Measurements from ENCODE around the gene CCDC110.
A peak's percentile ranks its signal among the peaks of the same experiment; 100 is the strongest.

Gene CCDC110

GRCh38 chr4:185396724-185397385 is 74.7 kb downstream of the CCDC110 start, which contains the start of gene ANKRD37:
TSS of gene ANKRD37 (plus strand) at chr4:185396841. CDS start at chr4:185396924, 83 bp downstream.
- H4K91ac ChIP-seq (ENCODE audit: low read length), result peak within 1 kb of the TSS; percentile 86
- peaks cover 4% of the 10 kb centered on the region for H3K4me1 ChIP-seq (ENCODE audit: control insufficient read depth, insufficient read depth, low read depth, low read length)
- H4K8ac ChIP-seq (ENCODE audit: low read length), result peak within 1 kb of the TSS; percentile 52
- peak within 1 kb of the TSS; percentile 29 for H2BK120ac ChIP-seq (ENCODE audit: low read depth, low read length)
- H3K36me3 ChIP-seq (ENCODE audit: control insufficient read depth in 1 of 2, insufficient read depth in 2 of 2, low read depth in 1 of 2, low read length in 2 of 2), result peaks cover 2 to 32% of the 10 kb centered on the region in 2 experiments
- 7% methylated on average over 37 of the region's 38 CpGs for WGBS
- peak within 1 kb of the TSS in 1 of 2 experiments; percentile 59 for H3K23ac ChIP-seq (ENCODE audit: low read length in 2 of 2)
- DNase-seq, result peak; percentile 45
- H3K14ac ChIP-seq (ENCODE audit: low read length in 2 of 2), result peak within 1 kb of the TSS in 1 of 2 experiments; percentile 56
- peak within 1 kb of the TSS; percentile 91 for H2AFZ ChIP-seq (ENCODE audit: low read depth, low read length)
- no peaks in the 10 kb centered on the region for H3K27me3 ChIP-seq (ENCODE audit: control insufficient read depth in 1 of 2, insufficient read depth in 1 of 2, low read length in 2 of 2)
- H3K18ac ChIP-seq (ENCODE audit: low read depth in 1 of 2, low read length in 2 of 2), result peak within 1 kb of the TSS; percentile 75 to 81
- peak within 1 kb of the TSS; percentile 94 for H3K9ac ChIP-seq (ENCODE audit: low read length)
- H3K4me3 ChIP-seq (ENCODE audit: insufficient read depth in 1 of 2, low read depth in 1 of 2, low read length in 2 of 2), result peak within 1 kb of the TSS; percentile 81 to 85
- H3K27ac ChIP-seq (ENCODE audit: low read length, poor library complexity, severe bottlenecking), result peak within 1 kb of the TSS; percentile 65
- H2BK12ac ChIP-seq (ENCODE audit: low read length in 2 of 2), result peak within 1 kb of the TSS; percentile 2 to 10
- no peaks in the 10 kb centered on the region for H3K9me3 ChIP-seq (ENCODE audit: control insufficient read depth, low read length)
- peak within 1 kb of the TSS; percentile 95 for H3K4me2 ChIP-seq (ENCODE audit: low read length, poor library complexity, severe bottlenecking)
- no peak within 1 kb of the TSS for H2AK5ac ChIP-seq (ENCODE audit: low read length, severe bottlenecking)
- H2BK5ac ChIP-seq (ENCODE audit: low read depth, low read length, poor library complexity, severe bottlenecking), result peak within 1 kb of the TSS; percentile 91
- peak within 1 kb of the TSS; percentile 54 to 57 for H3K4ac ChIP-seq (ENCODE audit: low read depth in 1 of 2, low read length in 2 of 2)
- H3K79me1 ChIP-seq (replicated peaks; ENCODE audit: low read length, poor library complexity, severe bottlenecking), result no peaks in the 10 kb centered on the region
- peak within 1 kb of the TSS; percentile 63 for H2BK15ac ChIP-seq (ENCODE audit: low read depth, poor library complexity, severe bottlenecking)

GRCh38 chr4:185395956-185396723 is 75.4 kb downstream of the CCDC110 start:
- under 1% methylated on average over 92 of the region's 98 CpGs for WGBS

GRCh38 chr4:185395238-185395955 is 76.1 kb downstream of the CCDC110 start, which contains the start of gene LRP2BP:
TSS of gene LRP2BP (minus strand) at chr4:185395924. CDS start at chr4:185378186, 17,738 bp downstream.
- Histone ChIP-seq H3K4me1 (ENCODE audit: control insufficient read depth, insufficient read depth, low read depth, low read length) (peaks cover 4% of the 10 kb centered on the region), H2AK5ac (ENCODE audit: low read length, severe bottlenecking) (no peak within 1 kb of the TSS), H3K27ac (ENCODE audit: low read length, poor library complexity, severe bottlenecking) (peak within 1 kb of the TSS; percentile 65), H4K91ac (ENCODE audit: low read length) (peak within 1 kb of the TSS; percentile 86), H2BK5ac (ENCODE audit: low read depth, low read length, poor library complexity, severe bottlenecking) (peak within 1 kb of the TSS; percentile 91), H3K9ac (ENCODE audit: low read length) (peak within 1 kb of the TSS; percentile 94), H4K8ac (ENCODE audit: low read length) (peak within 1 kb of the TSS; percentile 52), H3K23ac (ENCODE audit: low read length in 2 of 2) (peak within 1 kb of the TSS in 1 of 2 experiments; percentile 59), H3K79me1 (replicated peaks; ENCODE audit: low read length, poor library complexity, severe bottlenecking) (no peaks in the 10 kb centered on the region), H2BK15ac (ENCODE audit: low read depth, poor library complexity, severe bottlenecking) (peak within 1 kb of the TSS; percentile 63), H3K36me3 (ENCODE audit: control insufficient read depth in 1 of 2, insufficient read depth in 2 of 2, low read depth in 1 of 2, low read length in 2 of 2) (peaks cover 0 to 18% of the 10 kb centered on the region in 2 experiments), H3K27me3 (ENCODE audit: control insufficient read depth in 1 of 2, insufficient read depth in 1 of 2, low read length in 2 of 2) (no peaks in the 10 kb centered on the region), H3K14ac (ENCODE audit: low read length in 2 of 2) (peak within 1 kb of the TSS in 1 of 2 experiments; percentile 56), H2BK12ac (ENCODE audit: low read length in 2 of 2) (peak within 1 kb of the TSS; percentile 2 to 10), H3K9me3 (ENCODE audit: control insufficient read depth, low read length) (no peaks in the 10 kb centered on the region), H3K18ac (ENCODE audit: low read depth in 1 of 2, low read length in 2 of 2) (peak within 1 kb of the TSS; percentile 75 to 81), H3K4me2 (ENCODE audit: low read length, poor library complexity, severe bottlenecking) (peak within 1 kb of the TSS; percentile 95), H2AFZ (ENCODE audit: low read depth, low read length) (peak within 1 kb of the TSS; percentile 91), H3K4ac (ENCODE audit: low read depth in 1 of 2, low read length in 2 of 2) (peak within 1 kb of the TSS; percentile 54 to 57), H3K4me3 (ENCODE audit: insufficient read depth in 1 of 2, low read depth in 1 of 2, low read length in 2 of 2) (peak within 1 kb of the TSS; percentile 81 to 85), H2BK120ac (ENCODE audit: low read depth, low read length) (peak within 1 kb of the TSS; percentile 29)
- peak; percentile 7 for DNase-seq
- WGBS, result 49% methylated on average over 7 of the region's 12 CpGs

More at GRCh38 chr4:185395956-185396723, 75.4 kb downstream of the CCDC110 start:
- Histone ChIP-seq H4K8ac (ENCODE audit: low read length) (peak overlapping the region; percentile 52), H3K9me3 (ENCODE audit: control insufficient read depth, low read length) (no peaks in the 10 kb centered on the region), H3K4me1 (ENCODE audit: control insufficient read depth, insufficient read depth, low read depth, low read length) (peaks cover 4% of the 10 kb centered on the region), H2AK5ac (ENCODE audit: low read length, severe bottlenecking) (no peak overlapping the region), H3K18ac (ENCODE audit: low read depth in 1 of 2, low read length in 2 of 2) (peak overlapping the region; percentile 75 to 81), H3K4me2 (ENCODE audit: low read length, poor library complexity, severe bottlenecking) (peak overlapping the region; percentile 95), H3K14ac (ENCODE audit: low read length in 2 of 2) (peak overlapping the region in 1 of 2 experiments; percentile 56), H3K27me3 (ENCODE audit: control insufficient read depth in 1 of 2, insufficient read depth in 1 of 2, low read length in 2 of 2) (no peaks in the 10 kb centered on the region), H3K4me3 (ENCODE audit: insufficient read depth in 1 of 2, low read depth in 1 of 2, low read length in 2 of 2) (peak overlapping the region; percentile 81 to 85), H3K9ac (ENCODE audit: low read length) (peak overlapping the region; percentile 94), H2BK5ac (ENCODE audit: low read depth, low read length, poor library complexity, severe bottlenecking) (peak overlapping the region; percentile 91), H3K27ac (ENCODE audit: low read length, poor library complexity, severe bottlenecking) (peak overlapping the region; percentile 65), H2BK12ac (ENCODE audit: low read length in 2 of 2) (peak overlapping the region; percentile 2 to 10), H3K4ac (ENCODE audit: low read depth in 1 of 2, low read length in 2 of 2) (peak overlapping the region; percentile 54 to 57), H3K23ac (ENCODE audit: low read length in 2 of 2) (peak overlapping the region in 1 of 2 experiments; percentile 59), H2BK15ac (ENCODE audit: low read depth, poor library complexity, severe bottlenecking) (peak overlapping the region; percentile 63), H3K79me1 (replicated peaks; ENCODE audit: low read length, poor library complexity, severe bottlenecking) (no peaks in the 10 kb centered on the region), H4K91ac (ENCODE audit: low read length) (peak overlapping the region; percentile 86), H2BK120ac (ENCODE audit: low read depth, low read length) (peak overlapping the region; percentile 29), H2AFZ (ENCODE audit: low read depth, low read length) (peak overlapping the region; percentile 91), H3K36me3 (ENCODE audit: control insufficient read depth in 1 of 2, insufficient read depth in 2 of 2, low read depth in 1 of 2, low read length in 2 of 2) (peaks cover 0 to 25% of the 10 kb centered on the region in 2 experiments)
- peak; percentile 96 for DNase-seq
